NCI-H345 treated with DMSO at 0.1 percent for 48 hours (cell line): Measurements from ENCODE around the gene ADCY5.
A peak's percentile ranks its signal among the peaks of the same experiment; 100 is the strongest.

Source experiments
- DNase-seq: peaks from one replicate; lab custom pipeline; 2025; ENCODE audit not compliant: unreplicated experiment; lab: John Stamatoyannopoulos, UW

Gene ADCY5

GRCh38 chr3:123409443-123410148, 39.3 kb downstream of the ADCY5 start:
- no peak for DNase-seq

DNA sequence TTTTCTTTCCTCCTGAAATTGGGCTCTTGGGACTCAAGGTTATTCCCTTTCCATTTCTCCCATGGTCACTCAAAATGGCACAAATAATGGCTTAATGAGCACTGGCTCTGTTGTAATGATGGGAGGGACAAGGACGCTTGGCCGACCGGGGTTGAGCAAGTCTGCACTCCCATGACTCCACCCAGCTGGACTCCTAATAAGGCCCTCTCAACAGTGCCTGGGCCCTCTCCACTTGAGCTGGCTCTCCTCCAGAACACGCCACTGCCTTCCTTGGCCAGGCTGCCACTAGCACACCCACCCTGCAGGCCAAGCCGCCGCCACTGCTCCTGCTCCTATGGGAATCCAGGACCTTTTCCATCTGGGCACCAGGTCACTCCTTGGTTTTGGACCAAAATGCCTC, 42.3 kb downstream of the ADCY5 start:
- no peak for DNase-seq

DNA sequence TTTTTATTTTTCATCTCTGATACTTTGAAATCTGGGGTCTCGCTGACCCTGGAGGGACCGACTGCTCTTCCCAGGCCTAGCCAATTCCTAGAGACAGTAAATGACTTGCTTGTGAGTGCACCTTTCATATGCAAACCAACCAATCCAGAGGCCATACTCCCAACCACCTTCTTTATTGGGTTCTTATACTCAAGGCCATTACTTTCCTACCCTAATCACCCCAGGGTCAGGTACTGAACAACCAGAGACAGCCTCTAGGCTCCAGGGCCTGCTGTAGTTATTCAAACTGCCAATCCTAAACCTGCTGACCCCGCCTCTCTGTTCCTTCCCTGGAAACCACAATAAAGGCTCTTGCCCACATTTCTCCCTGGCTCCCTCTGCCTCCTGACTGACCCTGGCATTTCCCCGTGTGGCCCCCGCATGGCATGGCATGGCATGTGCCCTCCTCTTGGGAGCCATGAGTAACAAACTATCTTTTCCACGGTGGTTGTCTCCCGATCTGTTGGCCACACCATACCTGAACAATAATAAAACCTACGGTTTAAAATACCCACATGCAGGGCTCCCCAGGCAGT, 42.9 kb downstream of the ADCY5 start:
- DNase-seq, result no peak

DNA sequence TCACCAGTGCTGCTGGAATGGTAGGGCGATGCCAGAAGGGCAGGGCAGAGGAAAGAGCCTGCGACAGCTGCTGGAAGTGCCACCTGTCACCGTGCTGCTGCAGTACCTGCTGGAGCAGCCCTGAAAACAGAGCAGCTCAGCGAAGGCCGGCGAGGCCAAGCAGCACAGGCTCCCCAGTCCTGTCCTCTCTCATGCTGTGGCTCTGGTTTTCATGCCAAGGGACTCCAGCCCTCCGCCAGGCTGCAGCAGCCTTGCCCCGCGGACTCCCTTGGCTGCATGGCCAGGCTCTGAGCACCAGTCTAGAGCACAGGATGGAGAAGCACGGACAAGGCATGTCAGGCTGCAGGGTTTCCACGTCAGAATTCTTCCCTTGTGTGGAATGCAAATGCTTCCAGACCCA, 43.9 kb downstream of the ADCY5 start:
- no peak for DNase-seq

DNA sequence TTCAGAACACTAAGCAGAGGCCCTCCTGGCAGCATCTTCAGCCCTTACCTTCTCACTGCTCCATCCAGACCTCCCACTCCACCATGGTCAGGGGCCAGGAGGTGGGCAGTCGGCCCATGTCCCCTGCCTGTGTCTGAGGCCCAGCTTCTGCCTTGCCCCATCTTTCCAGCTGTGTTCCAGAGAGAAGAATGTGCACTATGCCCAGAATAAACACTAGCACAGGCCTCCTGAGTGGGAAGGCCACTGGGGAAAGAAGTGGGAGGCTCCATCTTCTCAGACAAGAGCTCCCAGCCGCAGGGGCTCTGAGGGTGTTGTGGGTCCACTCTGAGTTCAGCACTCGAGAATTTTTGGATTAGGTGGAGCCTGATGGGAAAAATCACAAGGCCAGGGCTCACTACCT, 44.5 kb downstream of the ADCY5 start:
- no peak for DNase-seq

- no peak for DNase-seq
Measured at GRCh38 chr3:123401836-123402530, 46.9 kb downstream of the ADCY5 start.

DNA sequence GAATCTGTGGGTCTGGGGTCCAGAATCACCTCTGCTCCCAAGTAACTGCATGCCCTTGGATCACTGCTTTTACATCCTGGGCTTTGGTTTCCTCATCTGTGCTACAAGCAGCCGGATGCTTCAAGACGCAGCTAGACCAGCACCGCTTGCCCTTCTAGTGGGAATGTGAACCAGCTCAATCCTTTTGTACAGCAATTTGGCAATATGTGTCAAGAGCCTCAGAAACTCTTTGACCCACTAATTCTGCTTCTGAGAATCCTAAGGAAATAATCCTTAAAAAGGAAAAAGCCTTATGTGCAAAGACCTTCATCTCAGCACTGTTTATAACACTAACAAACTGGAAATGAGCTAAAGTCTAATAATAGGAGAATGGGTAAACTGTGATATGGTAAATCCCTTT, 48.7 kb downstream of the ADCY5 start:
- DNase-seq, result no peak

DNA sequence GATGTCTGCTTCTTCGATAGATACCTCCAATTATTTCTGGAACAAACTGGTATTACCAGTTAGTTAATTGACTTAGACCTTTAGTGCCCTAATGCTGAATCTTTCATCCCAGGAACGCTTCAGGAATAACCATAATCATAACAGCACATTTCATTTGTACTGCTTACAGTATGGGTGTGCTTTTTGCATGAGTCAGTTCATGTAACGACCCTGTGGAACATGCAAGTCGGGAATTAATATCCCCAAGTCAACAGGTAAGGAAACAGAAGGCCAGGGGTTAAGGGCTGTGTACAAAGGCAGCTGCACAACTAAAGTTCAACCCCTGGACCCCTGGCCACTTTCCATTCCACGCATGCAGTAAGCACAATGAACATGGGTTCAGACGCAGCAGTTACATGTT, 49.2 kb downstream of the ADCY5 start:
- no peak for DNase-seq

DNA sequence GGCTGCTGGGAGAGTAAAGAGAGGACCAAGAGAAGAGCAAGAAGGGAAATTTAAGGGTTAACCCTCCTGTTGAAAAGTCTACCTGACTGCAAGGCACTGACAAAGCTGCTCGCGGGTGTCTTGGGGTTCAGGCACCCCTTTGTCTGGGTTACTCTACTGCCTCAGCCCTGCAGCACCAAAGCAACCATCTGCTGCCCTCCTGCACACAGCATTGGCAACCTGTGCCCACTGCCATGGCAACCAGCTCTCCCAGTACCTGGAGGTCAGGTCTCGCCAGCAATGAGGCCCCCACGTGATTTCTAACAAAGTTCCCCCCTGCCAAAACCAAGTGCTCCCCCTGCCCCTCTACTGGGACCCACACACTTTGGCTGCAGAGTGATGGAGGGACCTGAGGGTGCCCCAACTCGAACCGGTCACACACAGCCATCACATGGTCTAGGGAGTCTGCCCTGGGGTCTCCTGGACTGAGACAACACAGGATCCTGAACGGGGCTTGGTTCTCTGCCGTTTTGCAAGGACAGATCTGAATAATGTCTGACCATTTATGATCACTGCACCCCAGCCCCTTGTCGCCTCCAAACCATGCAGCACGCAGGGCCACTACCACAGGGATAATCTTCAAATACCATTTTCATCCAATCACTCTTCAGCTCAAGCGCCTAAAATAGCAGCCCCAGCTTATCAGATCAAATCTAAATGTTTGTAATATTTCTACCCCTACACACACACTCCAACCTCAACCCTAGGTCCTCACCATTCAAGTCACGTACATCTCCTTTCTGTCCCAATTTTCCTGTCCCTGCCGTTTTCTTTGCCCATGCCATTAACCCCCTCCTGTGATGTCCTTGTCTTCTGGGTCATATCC, 50.7 kb downstream of the ADCY5 start:
- DNase-seq, result no peak

DNA sequence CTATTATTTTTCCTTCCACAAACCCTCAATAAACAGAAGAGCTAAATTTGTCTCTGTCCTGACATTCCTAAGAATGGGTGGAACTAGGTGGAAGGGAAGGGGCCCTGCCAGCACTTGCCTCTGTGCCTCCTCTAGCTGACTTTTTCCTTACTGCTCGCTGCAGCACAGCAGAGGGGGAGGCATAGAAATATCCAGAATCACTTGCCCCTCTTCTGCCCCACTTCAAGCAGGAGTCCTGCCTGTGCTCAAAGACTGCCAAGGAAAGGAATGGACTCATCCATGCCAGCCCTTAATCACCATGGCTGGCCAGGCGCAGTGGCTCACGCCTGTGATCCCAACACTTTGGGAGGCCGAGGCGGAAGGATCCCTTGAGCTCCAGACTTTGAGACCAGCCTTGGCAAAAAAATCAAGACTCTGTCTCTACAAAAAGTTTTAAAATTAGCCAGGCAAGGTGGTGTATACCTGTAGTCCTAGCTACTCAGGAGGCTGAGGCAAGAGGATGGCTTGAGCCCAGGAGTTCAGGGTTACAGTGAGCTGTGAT, 51.8 kb downstream of the ADCY5 start:
- DNase-seq, result no peak

DNA sequence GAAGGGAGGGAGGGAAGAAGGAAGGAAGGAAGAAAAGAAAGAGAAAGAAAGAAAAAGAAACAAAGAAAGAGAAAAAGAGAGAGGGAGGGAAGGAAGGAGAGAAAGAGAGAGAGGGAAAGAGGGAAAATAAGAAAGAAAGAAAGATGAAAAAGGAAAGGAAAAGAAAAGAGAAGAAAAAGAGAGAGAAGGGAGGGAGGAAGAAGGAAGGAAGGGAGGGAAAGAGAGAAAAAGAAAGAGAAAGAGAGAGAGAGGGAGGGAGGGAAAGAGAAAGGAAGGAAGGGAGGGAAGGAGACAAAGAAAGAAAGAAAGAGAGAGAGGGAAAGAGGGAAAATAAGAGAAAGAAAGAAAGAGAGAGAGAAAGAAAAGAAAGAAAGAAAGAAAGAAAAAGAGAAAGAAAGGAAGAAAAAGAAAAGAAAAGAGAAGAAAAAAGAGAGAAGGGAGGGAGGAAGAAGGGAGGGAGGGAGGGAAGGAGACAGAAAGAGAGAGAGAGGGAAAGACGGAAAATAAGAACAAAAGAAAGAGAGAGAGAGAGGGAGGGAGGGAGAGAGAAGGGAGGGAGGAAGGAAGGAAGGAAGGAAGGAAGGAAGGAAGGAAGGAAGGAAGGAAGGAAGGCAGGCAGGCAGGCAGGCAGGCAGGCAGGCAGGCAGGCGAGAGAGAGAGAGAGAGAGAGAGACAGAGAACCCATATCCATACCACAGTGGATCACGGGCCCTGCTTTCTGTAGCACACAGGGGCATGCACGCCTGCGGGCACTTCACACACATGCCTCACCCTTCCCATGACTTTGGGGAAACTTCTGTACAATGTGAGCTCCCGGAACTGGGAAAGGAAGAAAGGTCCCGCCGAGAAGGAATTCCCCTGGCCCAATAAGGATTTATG, 52.5 kb downstream of the ADCY5 start:
- DNase-seq, result no peak

- no peak for DNase-seq
Measured at GRCh38 chr3:123395235-123395634, 53.7 kb downstream of the ADCY5 start.

GRCh38 chr3:123394391-123395020, 54.4 kb downstream of the ADCY5 start:
- DNase-seq, result no peak

- peak; percentile 28 for DNase-seq
Measured at GRCh38 chr3:123392871-123393620, 55.8 kb downstream of the ADCY5 start.

DNA sequence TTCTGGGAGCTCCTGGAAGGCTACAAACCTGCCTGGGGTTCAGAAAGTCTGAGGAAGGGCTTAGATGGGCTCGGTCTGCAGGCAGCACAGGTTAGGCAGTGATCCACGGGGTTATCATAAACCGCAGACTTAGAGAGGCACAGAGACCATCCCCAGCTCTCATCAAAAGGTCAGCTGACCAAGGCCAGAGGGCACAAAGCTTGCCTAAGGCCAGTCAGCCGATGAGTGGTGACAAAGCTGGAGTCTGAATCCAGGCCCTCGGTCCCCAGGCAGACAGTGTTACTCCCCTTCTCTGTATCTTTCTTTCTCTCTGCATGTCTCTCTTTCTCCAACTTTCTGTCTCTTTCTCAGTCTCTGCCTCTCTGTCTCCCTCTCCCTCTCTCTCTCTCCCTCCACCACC, 56.5 kb downstream of the ADCY5 start:
- no peak for DNase-seq

GRCh38 chr3:123390865-123391600, 57.9 kb downstream of the ADCY5 start:
- no peak for DNase-seq

DNA sequence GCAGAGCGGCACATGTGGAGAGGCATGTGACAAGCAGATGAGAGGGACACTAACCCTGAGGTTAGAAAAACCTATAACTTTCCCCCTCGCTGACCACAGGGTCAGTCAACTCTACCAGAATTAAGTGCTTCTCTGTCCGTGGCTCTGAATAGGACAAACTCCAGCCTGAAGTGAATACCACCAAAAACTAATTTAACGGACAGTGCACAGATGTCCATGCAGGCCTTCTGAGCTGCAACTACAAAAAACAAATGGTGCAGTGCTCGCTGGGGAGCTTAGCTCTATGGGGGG, 59.3 kb downstream of the ADCY5 start:
- DNase-seq, result no peak

DNA sequence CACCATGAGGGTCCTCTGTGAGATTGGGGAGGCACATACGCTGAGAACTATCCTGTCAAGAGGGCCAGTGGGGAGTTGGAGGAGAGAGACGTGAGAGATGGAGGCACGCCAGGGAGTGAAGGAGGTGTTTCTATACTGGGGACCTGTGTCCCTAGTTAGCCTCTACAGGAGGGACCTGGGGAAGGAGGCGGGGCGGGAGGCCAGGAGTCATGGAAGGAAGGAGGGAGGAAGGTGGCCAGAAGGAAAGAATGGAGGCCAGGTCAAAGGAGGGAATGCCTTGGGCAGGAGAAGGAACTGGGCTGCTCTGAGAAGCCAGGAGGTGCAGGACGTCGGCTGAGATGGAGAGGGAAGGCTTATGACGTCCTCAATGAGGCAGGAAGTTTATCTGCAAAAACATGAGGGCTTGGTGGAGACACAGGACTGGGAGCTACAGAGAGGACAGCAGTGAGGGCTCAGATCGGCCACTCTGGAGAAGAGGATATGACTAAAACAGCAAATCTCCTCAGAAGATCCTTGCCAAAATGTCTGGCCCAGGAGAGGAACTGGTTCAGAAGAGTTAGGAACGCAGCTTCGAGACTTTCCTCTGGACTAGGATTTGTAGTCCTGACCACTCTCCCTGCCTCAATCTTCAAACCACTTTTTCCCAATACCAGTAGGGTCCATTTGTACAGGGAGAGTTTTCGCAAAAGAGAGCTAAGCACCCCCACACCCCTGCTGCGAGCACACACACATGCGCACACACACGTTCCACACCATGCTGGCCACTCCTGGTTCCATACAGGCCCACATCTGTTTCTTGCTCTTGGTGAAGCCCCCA, 59.9 kb downstream of the ADCY5 start:
- DNase-seq, result no peak
